K562 (cell line): ENCODE results near the gene CPNE9. TPM values are rescaled to one million over a fixed set of nuclear protein-coding genes. Genes with fewer than 3 reads are reported as not detected.

Experiments used
- BCLAF1 ChIP-seq, 2 experiments: fragments of 450-650 bp in 1 of 2; IDR thresholded peaks; 2 replicates each; pipeline ENCODE4 v1.6.1; 2011 to 2017; ENCODE audit warnings: low read depth in 2 of 2, antibody characterized with exemption in 1 of 2, borderline replicate concordance in 1 of 2, low read length in 1 of 2, mild to moderate bottlenecking in 1 of 2, mixed read lengths in 1 of 2; ENCODE audit not compliant: control insufficient read depth in 1 of 2
- CBX5 ChIP-seq: IDR thresholded peaks from 2 replicates; pipeline ENCODE4 v1.6.1; 2014; ENCODE audit warnings: low read depth, borderline replicate concordance
- EHMT2 ChIP-seq: fragments of 450-650 bp; IDR thresholded peaks from 2 replicates; pipeline ENCODE4 v1.6.1; 2018; ENCODE audit warnings: antibody characterized with exemption
- KLF6 ChIP-seq: fragments of 250-450 bp; sonication (Bioruptor Pico); IDR thresholded peaks from 2 replicates; pipeline ENCODE4 v1.4.0; 2020; ENCODE audit warnings: mild to moderate bottlenecking, moderate library complexity, borderline replicate concordance
- NBN ChIP-seq: fragments of 450-650 bp; IDR thresholded peaks from 2 replicates; pipeline ENCODE4 v1.6.1; 2016; ENCODE audit warnings: low read depth, mild to moderate bottlenecking
- PYGO2 ChIP-seq: fragments of 450-650 bp; IDR thresholded peaks from 2 replicates; pipeline ENCODE4 v1.6.1; 2016; ENCODE audit warnings: mild to moderate bottlenecking, missing genetic modification characterization, moderate library complexity, missing compliant biosample characterization
- RREB1 ChIP-seq: fragments of 250-450 bp; sonication (Bioruptor Pico); IDR thresholded peaks from 2 replicates; pipeline ENCODE4 v1.4.0; 2020
- TBP ChIP-seq: optimal IDR thresholded peaks from 2 replicates; pipeline ENCODE3; 2011; ENCODE audit warnings: low read depth, low read length, improper control_type of control experiment
- XRCC5 ChIP-seq: fragments of 200-400 bp; formaldehyde crosslinking; IDR thresholded peaks from 2 replicates; pipeline ENCODE4 v1.6.1; 2017; ENCODE audit warnings: low read depth, mild to moderate bottlenecking, low read length
- ZKSCAN8 ChIP-seq: fragments of 200-800 bp; sonication (Bioruptor generic); IDR thresholded peaks from 2 replicates; pipeline ENCODE4 v1.6.1; 2016; ENCODE audit warnings: missing genetic modification characterization, missing compliant biosample characterization
- ZNF165 ChIP-seq: fragments of 250-450 bp; sonication (Bioruptor Pico); IDR thresholded peaks from 2 replicates; pipeline ENCODE4 v1.4.0; 2020; ENCODE audit warnings: borderline replicate concordance
- polyA plus RNA-seq, 8 experiments: library from polyadenylated mRNA; depleted of rRNA in 4 of 8; stranded (reverse) in 5 of 8; unstranded in 3 of 8; fragments of >200 nt; fragmentation: Nextera tagmentation in 2 of 8; fragmentation: Illumina TruSeq in 1 of 8; extraction: Ambion mirVana in 2 of 8; extraction: Trizol in 1 of 8; gene quantifications; 2 replicates each; pipeline versions ENCODE4 v1.2.1 to v1.2.3, GENCODE V29; 2011 to 2014; ENCODE audit warnings: inconsistent platforms in 1 of 8, missing spikeins in 1 of 8
- total RNA-seq, 7 experiments: library from RNA; depleted of rRNA in 6 of 7; stranded (reverse); fragments of >200 nt in 6 of 7; fragmentation: Illumina TruSeq in 2 of 7; extraction: Trizol in 2 of 7; gene quantifications; 2 replicates each; pipeline versions ENCODE4 v1.2.1 to v1.2.3, GENCODE V29; 2011 to 2021; ENCODE audit warnings: low replicate concordance in 1 of 7

Gene CPNE9
- total and polyA plus RNA-seq, 9 of the 15 experiments (the other 6 are each of a cell fraction or from before 2014, with no cell fraction given): 0.22 to 0.56 (median 0.29) TPM; not detected in 3

GRCh38 chr3:9715764-9716437 is 12.3 kb downstream of the CPNE9 start (continued):
- TF ChIP-seq RREB1 (CRISPR knock-in tag): no peak
- no peak for TF ChIP-seq ZNF165 (CRISPR knock-in tag)
- TF ChIP-seq XRCC5: peak; percentile 94
- no peak for TF ChIP-seq KLF6 (CRISPR knock-in tag)
- TF ChIP-seq EHMT2: peak; percentile 24; the same call in 1 of the 2 replicates
- peak; percentile 79; the same call in 1 of the 2 replicates for TF ChIP-seq NBN
- TF ChIP-seq TBP: peak; percentile 25
- TF ChIP-seq BCLAF1 (IDR thresholded peaks at IDR 0.05; ENCODE audit: borderline replicate concordance in 1 of 2, control insufficient read depth in 1 of 2, low read depth in 2 of 2, low read length in 1 of 2): peak in 1 of 2 experiments; percentile 70; a peak in 1 of 4 replicates
- 0 out of 2 replicates have a peak, but pooled peaks have one; percentile 54 for TF ChIP-seq CBX5
- no peak for TF ChIP-seq ZKSCAN8 (CRISPR knock-in tag)
- TF ChIP-seq PYGO2 (tag): no peak
